ENCODE data around the gene KDM1B.

The KDM1B gene

GRCh38 chr6:18265787-18266522 is 110.7 kb downstream of the KDM1B start:
- no peak for DNase-seq

- DNase-seq, result no peak
Measured at GRCh38 chr6:18266523-18266912, 111.3 kb downstream of the KDM1B start.

- no peak for DNase-seq
Measured at GRCh38 chr6:18268066-18268465, 112.8 kb downstream of the KDM1B start.

- no peak for DNase-seq
Measured at GRCh38 chr6:18269253-18269652, 114.0 kb downstream of the KDM1B start.

GRCh38 chr6:18269717-18270116 is 114.5 kb downstream of the KDM1B start:
- no peak for DNase-seq

GRCh38 chr6:18270216-18270615 is 115.0 kb downstream of the KDM1B start:
- no peak for DNase-seq
